Measurements from ENCODE around the gene SLC6A19. TPM values are rescaled to one million over a fixed set of nuclear protein-coding genes. Genes with fewer than 3 reads are reported as not detected.

The SLC6A19 gene
- total and polyA plus RNA-seq, 9 of the 15 experiments (the other 6 are each of a cell fraction or from before 2014, with no cell fraction given), result 0.03 to 1.6 (median 0.59) TPM

DNA sequence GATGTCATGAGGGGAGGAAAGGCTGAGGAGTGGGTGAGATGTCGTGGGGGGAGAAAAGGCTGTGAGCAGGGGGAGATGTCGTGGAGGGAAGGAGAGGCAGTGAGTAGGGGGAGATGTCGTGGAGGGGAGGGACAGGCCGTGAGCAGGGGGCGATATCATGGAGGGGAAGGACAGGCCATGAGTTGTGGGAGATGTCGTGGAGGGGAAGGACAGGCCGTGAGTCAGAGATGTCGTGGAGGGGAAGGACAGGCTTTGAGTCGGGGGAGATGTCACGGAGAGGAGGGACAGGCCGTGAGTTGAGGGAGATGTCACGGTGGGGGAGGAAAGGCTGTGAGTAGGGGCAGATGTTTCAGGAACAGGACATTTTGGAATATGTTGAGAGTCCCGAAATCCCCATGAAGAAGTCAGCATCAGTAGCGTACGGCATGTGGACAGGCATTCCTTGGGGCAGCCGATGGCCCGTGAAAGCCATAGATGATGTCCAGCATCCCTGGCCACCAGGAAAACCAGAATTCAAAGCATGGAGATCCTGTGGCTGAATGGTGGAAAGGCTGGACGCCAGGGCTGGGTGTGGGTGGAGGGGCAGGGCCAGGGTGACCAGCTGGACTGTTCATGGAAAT is 8.3 kb upstream of the SLC6A19 start (continued):
- TF ChIP-seq, protein P1, sequence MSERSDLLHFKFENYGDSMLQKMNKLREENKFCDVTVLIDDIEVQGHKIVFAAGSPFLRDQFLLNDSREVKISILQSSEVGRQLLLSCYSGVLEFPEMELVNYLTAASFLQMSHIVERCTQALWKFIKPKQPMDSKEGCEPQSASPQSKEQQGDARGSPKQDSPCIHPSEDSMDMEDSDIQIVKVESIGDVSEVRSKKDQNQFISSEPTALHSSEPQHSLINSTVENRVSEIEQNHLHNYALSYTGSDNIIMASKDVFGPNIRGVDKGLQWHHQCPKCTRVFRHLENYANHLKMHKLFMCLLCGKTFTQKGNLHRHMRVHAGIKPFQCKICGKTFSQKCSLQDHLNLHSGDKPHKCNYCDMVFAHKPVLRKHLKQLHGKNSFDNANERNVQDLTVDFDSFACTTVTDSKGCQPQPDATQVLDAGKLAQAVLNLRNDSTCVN (CRISPR knock-in tag; IDR thresholded peaks at IDR 0.05), result peak; percentile 79; the same call in 1 of the 2 replicates
- TF ChIP-seq OTX1 (CRISPR knock-in tag; IDR thresholded peaks at IDR 0.05), result peak; percentile 76; the same call in 1 of the 2 replicates
- TF ChIP-seq SOX6 (IDR thresholded peaks at IDR 0.05), result no peak

DNA sequence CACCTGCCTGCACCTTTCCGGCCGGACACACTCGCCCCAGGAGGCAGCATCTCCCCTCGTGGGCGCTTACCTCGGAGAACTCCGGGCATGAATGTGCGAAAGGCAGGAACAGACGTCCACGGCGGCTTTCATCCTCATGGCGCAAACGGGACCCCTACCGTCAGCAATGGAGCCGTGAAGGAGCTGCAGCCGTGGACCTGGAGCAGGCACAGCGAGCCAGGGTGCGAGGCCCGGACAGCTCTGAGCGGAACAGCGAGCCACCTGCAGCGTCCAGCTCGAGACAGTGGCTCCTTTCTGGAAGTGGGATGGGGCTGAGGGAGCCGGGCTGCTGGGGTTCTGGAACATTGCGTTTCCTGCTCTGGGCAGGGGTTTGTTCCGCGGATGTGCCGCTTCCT is 7.8 kb upstream of the SLC6A19 start:
- peaks cover 30 to 52% of the 10 kb centered on the region in 2 experiments for H3K4me1 ChIP-seq (replicated peaks in 1 of 2; ENCODE audit: control insufficient read depth in 2 of 2, insufficient read depth in 2 of 2, low read length in 2 of 2)
- no peak overlapping the region for H3K27ac ChIP-seq (ENCODE audit: extremely low read depth, low read depth, low read length)
- in situ Hi-C loops (cut with MboI) (no loop called here), intact Hi-C loops (cut with micrococcal nuclease) (no loop called here)
- H3K4me3 ChIP-seq, result no peak overlapping the region
- no peak for TF ChIP-seq STAT5A (IDR thresholded peaks at IDR 0.05; ENCODE audit: borderline replicate concordance, low read length)
- TF ChIP-seq, protein P2, sequence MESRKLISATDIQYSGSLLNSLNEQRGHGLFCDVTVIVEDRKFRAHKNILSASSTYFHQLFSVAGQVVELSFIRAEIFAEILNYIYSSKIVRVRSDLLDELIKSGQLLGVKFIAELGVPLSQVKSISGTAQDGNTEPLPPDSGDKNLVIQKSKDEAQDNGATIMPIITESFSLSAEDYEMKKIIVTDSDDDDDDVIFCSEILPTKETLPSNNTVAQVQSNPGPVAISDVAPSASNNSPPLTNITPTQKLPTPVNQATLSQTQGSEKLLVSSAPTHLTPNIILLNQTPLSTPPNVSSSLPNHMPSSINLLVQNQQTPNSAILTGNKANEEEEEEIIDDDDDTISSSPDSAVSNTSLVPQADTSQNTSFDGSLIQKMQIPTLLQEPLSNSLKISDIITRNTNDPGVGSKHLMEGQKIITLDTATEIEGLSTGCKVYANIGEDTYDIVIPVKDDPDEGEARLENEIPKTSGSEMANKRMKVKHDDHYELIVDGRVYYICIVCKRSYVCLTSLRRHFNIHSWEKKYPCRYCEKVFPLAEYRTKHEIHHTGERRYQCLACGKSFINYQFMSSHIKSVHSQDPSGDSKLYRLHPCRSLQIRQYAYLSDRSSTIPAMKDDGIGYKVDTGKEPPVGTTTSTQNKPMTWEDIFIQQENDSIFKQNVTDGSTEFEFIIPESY (CRISPR knock-in tag; IDR thresholded peaks at IDR 0.05), result peak; percentile 73; the same call in 1 of the 2 replicates
- TF ChIP-seq, protein P3, sequence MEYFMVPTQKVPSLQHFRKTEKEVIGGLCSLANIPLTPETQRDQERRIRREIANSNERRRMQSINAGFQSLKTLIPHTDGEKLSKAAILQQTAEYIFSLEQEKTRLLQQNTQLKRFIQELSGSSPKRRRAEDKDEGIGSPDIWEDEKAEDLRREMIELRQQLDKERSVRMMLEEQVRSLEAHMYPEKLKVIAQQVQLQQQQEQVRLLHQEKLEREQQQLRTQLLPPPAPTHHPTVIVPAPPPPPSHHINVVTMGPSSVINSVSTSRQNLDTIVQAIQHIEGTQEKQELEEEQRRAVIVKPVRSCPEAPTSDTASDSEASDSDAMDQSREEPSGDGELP (CRISPR knock-in tag; IDR thresholded peaks at IDR 0.05; ENCODE audit: borderline replicate concordance), result 0 out of 2 replicates have a peak, but pooled peaks have one; percentile 25
- TF ChIP-seq TEAD4 (IDR thresholded peaks at IDR 0.05; ENCODE audit: low read length), result no peak
- no peak for TF ChIP-seq TEAD4 (CRISPR knock-in tag; IDR thresholded peaks at IDR 0.05; ENCODE audit: borderline replicate concordance)
- TF ChIP-seq BACH1 (tag; IDR thresholded peaks at IDR 0.05), result no peak
- TF ChIP-seq, protein P4, sequence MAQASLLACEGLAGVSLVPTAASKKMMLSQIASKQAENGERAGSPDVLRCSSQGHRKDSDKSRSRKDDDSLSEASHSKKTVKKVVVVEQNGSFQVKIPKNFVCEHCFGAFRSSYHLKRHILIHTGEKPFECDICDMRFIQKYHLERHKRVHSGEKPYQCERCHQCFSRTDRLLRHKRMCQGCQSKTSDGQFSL (CRISPR knock-in tag; IDR thresholded peaks at IDR 0.05), result no peak
- TF ChIP-seq, protein P4 (tag; IDR thresholded peaks at IDR 0.05), result no peak
- no peak for TF ChIP-seq MECOM (CRISPR knock-in tag; IDR thresholded peaks at IDR 0.05)
- no peak for DNase-seq (ENCODE audit: extremely low read depth in 1 of 4, low spot score in 3 of 4)
- no peaks in the 10 kb centered on the region; the same call in 1 of the 2 replicates for H3K9me3 ChIP-seq (replicated peaks; ENCODE audit: control insufficient read depth, insufficient read depth, low read depth, low read length)
- 59% methylated on average over 28 of the region's 28 CpGs for WGBS (ENCODE audit: insufficient coverage, low coverage, missing lambda C conversion rate)
- no TSS peak for BruUV-seq (replicated peaks)
- H3K4me2 ChIP-seq (ENCODE audit: insufficient read depth, low read length), result no peak overlapping the region
- H3K9me1 ChIP-seq (ENCODE audit: control insufficient read depth, insufficient read depth, low read length), result no peaks in the 10 kb centered on the region
- no peaks in the 10 kb centered on the region for H3K36me3 ChIP-seq (ENCODE audit: control insufficient read depth, insufficient read depth, low read length)
- POLR2A ChIA-PET, result interaction anchor here (0.7 to 0.9 kb wide), 2 partner anchors 8 to 10 kb away, joined by 3 to 4 read pairs; no protein-coding TSS in a partner anchor
- no peaks in the 10 kb centered on the region; a peak in 1 of 5 replicates for H3K27me3 ChIP-seq (ENCODE audit: control insufficient read depth in 2 of 2, insufficient read depth in 2 of 2, low read length in 2 of 2)
- H2AFZ ChIP-seq (ENCODE audit: low read depth, low read length), result no peak overlapping the region
- no peak for FAIRE-seq
- H4K20me1 ChIP-seq (replicated peaks; ENCODE audit: control insufficient read depth, insufficient read depth, low read length), result no peaks in the 10 kb centered on the region
- H3K79me2 ChIP-seq (ENCODE audit: control insufficient read depth, insufficient read depth, low read length), result no peaks in the 10 kb centered on the region
- peak overlapping the region in 1 of 2 experiments; percentile 47; a peak in 1 of 4 replicates for H3K9ac ChIP-seq (ENCODE audit: insufficient read depth in 1 of 2, low read depth in 2 of 2, low read length in 2 of 2)
- CTCF ChIA-PET (ENCODE audit: low intra/inter-chr PET ratio), result no interaction called here
- ATAC-seq, result peak; percentile 28

All from K562 (cell line).